Keratinocyte (primary cell): ENCODE measurements around the gene STK38.

Experiments used
- EZH2 ChIP-seq: IDR thresholded peaks from one replicate; pipeline ENCODE4 v1.6.1; 2012; ENCODE audit warnings: inconsistent platforms, mild to moderate bottlenecking, low read length, moderate library complexity
- TF ChIP-seq, protein P1 (sequence below), 3 experiments: IDR thresholded peaks in 1 of 3; conservative IDR thresholded peaks in 1 of 3; optimal IDR thresholded peaks in 1 of 3; 2 replicates in 2 of 3; 3 replicates in 1 of 3; pipeline versions ENCODE3 to v1.5.1; 2011; ENCODE audit warnings: low read length in 3 of 3, mild to moderate bottlenecking in 3 of 3, moderate library complexity in 2 of 3, control low read depth in 1 of 3, inconsistent platforms in 1 of 3; ENCODE audit not compliant: insufficient read depth in 2 of 3; ENCODE audit errors: extremely low read depth in 1 of 3

DNA sequence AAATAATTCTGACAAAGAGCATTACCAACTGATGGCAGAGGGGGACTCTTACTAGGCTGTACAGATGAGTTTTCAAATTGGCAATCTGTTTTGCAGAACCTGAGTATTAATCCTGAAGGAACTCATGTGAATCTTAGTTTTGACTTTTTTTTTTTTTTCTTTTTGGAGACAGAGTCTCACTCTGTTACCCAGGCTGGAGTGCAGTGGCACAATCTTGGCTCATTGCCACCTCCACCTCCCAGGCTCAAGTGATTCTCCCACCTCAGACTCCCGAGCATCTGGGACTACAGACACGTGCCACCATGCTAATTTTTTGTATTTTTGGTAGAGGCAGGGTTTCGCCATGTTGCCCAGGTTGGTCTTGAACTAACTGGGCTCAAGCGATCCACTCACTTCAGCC, 55.2 kb downstream of the STK38 start:
- TF ChIP-seq, protein P1, sequence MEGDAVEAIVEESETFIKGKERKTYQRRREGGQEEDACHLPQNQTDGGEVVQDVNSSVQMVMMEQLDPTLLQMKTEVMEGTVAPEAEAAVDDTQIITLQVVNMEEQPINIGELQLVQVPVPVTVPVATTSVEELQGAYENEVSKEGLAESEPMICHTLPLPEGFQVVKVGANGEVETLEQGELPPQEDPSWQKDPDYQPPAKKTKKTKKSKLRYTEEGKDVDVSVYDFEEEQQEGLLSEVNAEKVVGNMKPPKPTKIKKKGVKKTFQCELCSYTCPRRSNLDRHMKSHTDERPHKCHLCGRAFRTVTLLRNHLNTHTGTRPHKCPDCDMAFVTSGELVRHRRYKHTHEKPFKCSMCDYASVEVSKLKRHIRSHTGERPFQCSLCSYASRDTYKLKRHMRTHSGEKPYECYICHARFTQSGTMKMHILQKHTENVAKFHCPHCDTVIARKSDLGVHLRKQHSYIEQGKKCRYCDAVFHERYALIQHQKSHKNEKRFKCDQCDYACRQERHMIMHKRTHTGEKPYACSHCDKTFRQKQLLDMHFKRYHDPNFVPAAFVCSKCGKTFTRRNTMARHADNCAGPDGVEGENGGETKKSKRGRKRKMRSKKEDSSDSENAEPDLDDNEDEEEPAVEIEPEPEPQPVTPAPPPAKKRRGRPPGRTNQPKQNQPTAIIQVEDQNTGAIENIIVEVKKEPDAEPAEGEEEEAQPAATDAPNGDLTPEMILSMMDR (optimal IDR thresholded peaks at IDR 0.05 in 1 of 3, IDR thresholded peaks at IDR 0.05 in 1 of 3, conservative IDR thresholded peaks at IDR 0.05 in 1 of 3; ENCODE audit: extremely low read depth in 1 of 3, insufficient read depth in 2 of 3, low read length in 3 of 3), result no peak
- no peak for TF ChIP-seq EZH2
